Panc1 (cell line): ENCODE measurements around the gene AUH. TPM values are rescaled to one million over a fixed set of nuclear protein-coding genes. Genes with fewer than 3 reads are reported as not detected.

Source experiments
- ATAC-seq: fragments of 200-7000 bp; cut with Tn5 transposase; 2 replicates; pipeline ENCODE4 v1.9.1; 2020; ENCODE audit warnings: mild to moderate bottlenecking, moderate library complexity
- BruUV-seq: library from RNA; stranded (reverse); fragments of 400-500 nt; replicated peaks from 2 replicates; lab custom pipeline; 2021; lab: Mats Ljungman, UMichigan
- CTCF ChIA-PET: fragments of 300-600 bp; sonication (Branson Sonifier 250); formaldehyde crosslinking; loops from one replicate; lab custom pipeline; 2022; ENCODE audit warnings: antibody characterized with exemption; lab: Charles Lee
- POLR2A ChIA-PET: fragments of 300-600 bp; sonication (Branson Sonifier 250); formaldehyde crosslinking; loops from one replicate; lab custom pipeline; 2022; ENCODE audit warnings: antibody characterized with exemption; lab: Charles Lee
- DNase-seq: peaks from one replicate; pipeline ENCODE4 v3.0.0-alpha.2; 2010; ENCODE audit warnings: low read depth, low spot score
- H3K27ac ChIP-seq: 2 replicates; pipeline ENCODE4 v1.5.1; 2011; ENCODE audit warnings: mild to moderate bottlenecking, low read length, inconsistent platforms
- H3K27me3 ChIP-seq: fragments of 200-500 bp; sonication (Bioruptor generic); 2 replicates; pipeline ENCODE4 v1.6.0; 2014; ENCODE audit warnings: low read length, inconsistent platforms; ENCODE audit not compliant: control insufficient read depth, insufficient read depth
- H3K36me3 ChIP-seq: fragments of 200-500 bp; sonication (Bioruptor generic); 2 replicates; pipeline ENCODE4 v1.5.1; 2014; ENCODE audit warnings: inconsistent platforms, mild to moderate bottlenecking, low read length, moderate library complexity; ENCODE audit not compliant: control insufficient read depth, insufficient read depth
- H3K4me1 ChIP-seq: 2 replicates; pipeline ENCODE4 v1.5.1; 2011; ENCODE audit warnings: inconsistent platforms, mild to moderate bottlenecking, low read length, moderate library complexity; ENCODE audit not compliant: control insufficient read depth, insufficient read depth
- H3K4me3 ChIP-seq, 2 experiments: 2 replicates each; pipeline ENCODE4 v1.5.1; 2011 to 2012; ENCODE audit warnings: low read depth in 2 of 2, low read length in 2 of 2, mild to moderate bottlenecking in 2 of 2, inconsistent platforms in 1 of 2, moderate library complexity in 1 of 2
- H3K9me3 ChIP-seq: fragments of 200-500 bp; sonication (Bioruptor generic); 2 replicates; pipeline ENCODE4 v1.5.1; 2014; ENCODE audit warnings: low read depth, mild to moderate bottlenecking, inconsistent platforms, low read length, moderate library complexity; ENCODE audit not compliant: control insufficient read depth, insufficient read depth
- CTCF ChIP-seq: fragments of 450-650 bp; IDR thresholded peaks from 2 replicates; pipeline ENCODE4 v1.5.1; 2017; ENCODE audit warnings: mild to moderate bottlenecking
- POLR2AphosphoS5 ChIP-seq: IDR thresholded peaks from 2 replicates; pipeline ENCODE4 v1.6.1; 2012; ENCODE audit warnings: mild to moderate bottlenecking, low read depth, low read length, moderate library complexity
- REST ChIP-seq, 2 experiments: IDR thresholded peaks; 2 replicates each; pipeline ENCODE4 v1.6.1; 2011 to 2012; ENCODE audit warnings: low read depth in 2 of 2, control low read depth in 1 of 2, low read length in 1 of 2, mild to moderate bottlenecking in 1 of 2, moderate library complexity in 1 of 2; ENCODE audit not compliant: insufficient read depth in 1 of 2
- SIN3A ChIP-seq: IDR thresholded peaks from 2 replicates; pipeline ENCODE4 v1.6.1; 2012; ENCODE audit warnings: low read depth, mild to moderate bottlenecking, low read length, moderate library complexity, borderline replicate concordance; ENCODE audit not compliant: insufficient read depth
- TCF7L2 ChIP-seq: IDR thresholded peaks from 2 replicates; pipeline ENCODE4 v1.6.1; 2011; ENCODE audit warnings: mild to moderate bottlenecking, low read depth, low read length, inconsistent platforms
- in situ Hi-C: cut with HindIII; loops from 2 replicates; pipeline ENCODE4 v1.10.0; 2016; ENCODE audit warnings: low sequenced_read_pairs, low pct_unique_long_range_greater_than_20kb
- intact Hi-C: fragments of 100-400 bp; cut with micrococcal nuclease; formaldehyde crosslinking; loops from one replicate; pipeline ENCODE4 v1.10.0; 2022; ENCODE audit not compliant: unreplicated experiment
- total RNA-seq: library from RNA; stranded (reverse); gene quantifications from one replicate; pipeline ENCODE4 v1.2.1, GENCODE V29; 2021; ENCODE audit not compliant: unreplicated experiment

AUH gene
- total RNA-seq, 1 experiment from 2014 or later: 7.7 TPM

- intact Hi-C loops: no loop called here
- POLR2A ChIA-PET: interaction anchor here (0.6 kb wide), 1 partner anchor 100 kb away, joined by 12 read pairs; no protein-coding TSS in a partner anchor
Observed at GRCh38 chr9:91321691-91322090, 40.0 kb downstream of the AUH start.

GRCh38 chr9:91320299-91320698 is 41.4 kb downstream of the AUH start:
- DNase-seq: no peak
- ChIA-PET CTCF (no interaction called here), POLR2A (no interaction called here)
- H3K4me1 ChIP-seq: no peaks in the 10 kb centered on the region
- in situ Hi-C loops: no loop called here
- no peak for ATAC-seq
- no peaks in the 10 kb centered on the region; the same call in 1 of the 2 replicates for H3K36me3 ChIP-seq
- TF ChIP-seq SIN3A: no peak
- no peak for TF ChIP-seq REST (IDR thresholded peaks at IDR 0.05; ENCODE audit: insufficient read depth in 1 of 2, low read depth in 2 of 2, low read length in 1 of 2)
- TF ChIP-seq POLR2AphosphoS5: no peak
- no peak for TF ChIP-seq TCF7L2
- TF ChIP-seq CTCF: no peak
- H3K27ac ChIP-seq: no peak overlapping the region
- BruUV-seq: no TSS peak
- no peaks in the 10 kb centered on the region for H3K9me3 ChIP-seq
- H3K4me3 ChIP-seq: no peak overlapping the region
- intact Hi-C loops: no loop called here
- H3K27me3 ChIP-seq: no peaks in the 10 kb centered on the region

More at GRCh38 chr9:91321691-91322090, 40.0 kb downstream of the AUH start:
- TF ChIP-seq CTCF: no peak
- TF ChIP-seq POLR2AphosphoS5: no peak
- TF ChIP-seq REST (IDR thresholded peaks at IDR 0.05; ENCODE audit: insufficient read depth in 1 of 2, low read depth in 2 of 2, low read length in 1 of 2): no peak
- no peak for TF ChIP-seq TCF7L2
- TF ChIP-seq SIN3A: no peak
- in situ Hi-C loops: no loop called here
- Histone ChIP-seq H3K4me1 (no peaks in the 10 kb centered on the region), H3K4me3 (no peak overlapping the region), H3K36me3 (no peaks in the 10 kb centered on the region; the same call in 1 of the 2 replicates), H3K27ac (no peak overlapping the region), H3K27me3 (no peaks in the 10 kb centered on the region), H3K9me3 (no peaks in the 10 kb centered on the region)
- DNase-seq (no peak), ATAC-seq (no peak)
- BruUV-seq: no TSS peak
- CTCF ChIA-PET: no interaction called here
